NCI-H446 (cell line): Measurements from ENCODE around the gene STAB1.

Experiments
- DNase-seq, 2 experiments: peaks; one replicate each; lab custom pipeline; 2025; lab: John Stamatoyannopoulos, UW

Gene STAB1

DNA sequence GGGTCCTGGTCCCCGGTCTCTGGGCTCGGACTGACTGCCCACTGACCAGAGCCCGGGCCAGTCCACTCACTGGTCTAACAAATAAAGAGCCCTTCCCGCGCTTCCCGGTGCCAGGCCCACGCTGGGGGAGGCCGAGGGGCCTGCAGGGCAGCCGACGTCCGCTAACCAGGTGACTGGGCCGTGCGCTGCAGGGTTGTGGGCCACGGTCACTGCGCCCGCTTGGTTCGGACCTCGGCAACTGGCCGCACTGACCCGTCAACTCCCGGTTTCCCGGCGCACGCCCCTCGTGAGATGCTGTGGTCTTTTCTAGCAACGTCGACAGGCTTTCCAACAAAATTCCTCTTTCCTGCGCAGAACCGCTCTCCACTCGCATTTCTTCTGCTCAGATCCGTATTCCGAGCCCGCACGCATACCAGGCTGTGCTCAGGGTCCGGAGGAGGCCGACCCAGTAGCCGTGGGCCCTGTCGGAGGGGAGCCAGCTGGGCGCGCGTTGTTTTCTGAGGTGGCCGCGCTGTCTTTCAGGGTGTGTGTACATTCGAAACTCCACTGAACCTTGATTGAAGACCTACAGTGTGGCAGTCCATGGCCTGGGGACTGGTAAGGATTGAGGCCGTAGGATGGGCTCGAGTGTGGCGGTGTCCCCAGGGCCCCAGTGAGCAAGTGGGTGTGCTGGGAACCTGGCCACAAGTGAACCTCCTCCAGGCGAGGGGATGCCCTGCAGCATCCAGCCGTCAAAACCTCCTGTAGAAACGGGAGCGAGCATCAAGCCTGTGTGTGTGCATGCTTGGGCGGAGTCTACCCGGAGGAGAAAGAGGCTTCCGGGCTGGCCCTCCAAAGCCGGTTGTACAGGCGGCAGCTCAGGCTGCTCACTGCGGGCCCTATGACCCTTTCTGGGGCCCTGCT is 39.4 kb downstream of the STAB1 start:
- no peak for DNase-seq

DNA sequence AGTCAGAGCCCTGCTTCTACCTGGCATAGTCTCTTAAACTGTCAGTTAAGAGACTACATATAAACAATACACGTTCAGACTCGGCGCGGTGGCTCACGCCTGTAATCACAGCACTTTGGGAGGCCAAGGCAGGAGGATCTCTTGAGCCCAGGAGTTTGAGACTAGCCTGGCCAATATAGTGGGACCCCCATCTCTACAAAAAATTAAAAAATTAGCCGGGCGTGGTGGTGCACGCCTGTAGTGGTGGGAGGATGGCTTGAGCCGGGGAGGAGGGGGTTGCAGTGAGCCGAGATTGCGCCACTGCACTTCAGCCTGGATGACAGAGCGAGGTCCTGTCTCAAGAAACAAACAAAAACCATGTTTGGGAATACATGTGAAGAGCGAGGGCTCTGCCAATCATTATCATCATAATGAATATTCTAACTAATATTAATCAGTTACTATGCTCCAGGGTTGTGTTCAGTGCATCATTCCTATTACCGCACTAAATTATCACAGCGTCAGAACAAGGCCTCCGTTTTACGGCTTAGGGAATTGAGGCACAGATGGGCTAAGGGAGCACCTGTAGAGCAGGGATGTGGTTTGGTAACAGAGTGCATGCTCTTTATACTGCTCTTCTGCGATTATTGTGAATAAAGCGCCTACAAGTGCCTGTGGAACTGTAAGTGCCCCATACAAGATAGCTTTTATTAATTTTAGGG is 40.4 kb downstream of the STAB1 start:
- DNase-seq = no peak

- DNase-seq = no peak
Observed at GRCh38 chr3:52536112-52536368, 40.9 kb downstream of the STAB1 start.

DNA sequence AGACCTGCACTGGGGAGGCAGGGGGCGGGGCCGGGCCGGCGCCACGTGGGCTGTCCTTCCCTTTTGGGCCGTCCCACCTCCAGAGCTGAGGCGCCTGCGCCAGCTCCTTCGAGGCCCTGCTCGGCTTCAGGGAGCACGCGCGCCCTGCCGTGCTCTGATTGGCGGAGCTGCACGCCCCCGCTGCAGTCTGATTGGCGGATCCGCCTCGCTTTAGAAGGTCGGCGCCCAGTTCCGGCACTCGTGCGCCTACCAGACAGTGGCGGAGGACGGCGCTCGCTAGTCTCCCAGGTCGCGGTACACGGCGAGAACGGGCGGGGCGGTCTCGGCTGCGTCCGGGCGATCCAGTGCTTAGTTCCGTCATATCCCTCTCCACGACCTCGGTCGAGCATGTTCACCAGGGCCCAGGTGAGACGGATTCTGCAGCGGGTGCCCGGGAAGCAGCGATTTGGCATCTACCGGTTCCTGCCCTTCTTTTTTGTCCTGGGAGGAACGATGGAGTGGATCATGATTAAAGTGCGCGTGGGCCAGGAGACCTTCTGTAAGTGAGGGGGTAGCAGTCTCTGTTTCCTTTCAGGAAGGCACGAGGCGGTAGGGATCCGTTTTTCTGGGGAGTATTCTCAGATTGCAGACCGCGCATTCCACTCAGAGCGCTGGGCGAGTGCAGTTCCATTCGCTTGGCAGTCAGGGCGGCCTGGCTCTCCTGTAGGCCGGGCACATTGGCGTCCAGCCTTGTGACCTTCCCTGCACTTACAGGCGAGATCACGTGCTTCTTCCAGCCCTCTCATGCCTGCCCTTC is 41.4 kb downstream of the STAB1 start, which contains the start of gene UQCC5:
UQCC5 (plus strand) TSS at position 237 of the 796 bp plus-strand sequence; CDS start at position 388, 151 bp downstream.
- DNase-seq = peak; percentile 85 to 96

- no peak for DNase-seq
Observed at GRCh38 chr3:52537165-52537620, 42.1 kb downstream of the STAB1 start.

- no peak for DNase-seq
Observed at GRCh38 chr3:52537726-52538421, 42.7 kb downstream of the STAB1 start.

DNA sequence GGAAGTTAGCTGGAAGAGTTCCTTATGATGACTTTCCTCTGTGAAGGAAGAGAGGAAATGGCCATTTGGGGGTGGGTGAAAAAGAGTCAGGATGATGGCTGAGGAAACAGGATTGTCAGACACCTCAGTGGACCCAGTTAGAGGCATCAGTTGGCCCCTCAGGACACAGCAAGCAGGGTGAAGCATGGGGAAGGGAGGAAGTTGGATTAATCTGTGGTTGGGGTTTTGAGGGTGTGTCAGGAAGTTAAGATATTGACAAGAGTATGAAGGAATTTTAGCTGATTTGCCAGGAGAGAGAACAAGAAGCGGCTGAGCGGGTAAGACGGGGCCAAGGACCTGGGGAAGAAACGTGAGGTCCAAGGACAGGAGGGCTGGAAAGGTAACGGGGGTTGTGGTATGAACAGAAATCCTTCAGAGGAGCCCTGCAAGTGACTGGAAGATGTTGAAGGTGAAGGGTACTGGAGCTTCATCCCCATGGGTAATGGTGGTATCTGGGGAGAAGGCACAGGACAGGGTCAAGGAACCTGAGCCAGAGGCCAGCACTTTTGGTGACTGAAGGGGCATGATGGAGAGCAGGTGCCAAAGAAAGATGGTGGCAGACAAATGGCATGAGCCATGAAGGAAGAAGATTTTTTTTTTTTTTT is 44.0 kb downstream of the STAB1 start:
- DNase-seq = no peak

DNA sequence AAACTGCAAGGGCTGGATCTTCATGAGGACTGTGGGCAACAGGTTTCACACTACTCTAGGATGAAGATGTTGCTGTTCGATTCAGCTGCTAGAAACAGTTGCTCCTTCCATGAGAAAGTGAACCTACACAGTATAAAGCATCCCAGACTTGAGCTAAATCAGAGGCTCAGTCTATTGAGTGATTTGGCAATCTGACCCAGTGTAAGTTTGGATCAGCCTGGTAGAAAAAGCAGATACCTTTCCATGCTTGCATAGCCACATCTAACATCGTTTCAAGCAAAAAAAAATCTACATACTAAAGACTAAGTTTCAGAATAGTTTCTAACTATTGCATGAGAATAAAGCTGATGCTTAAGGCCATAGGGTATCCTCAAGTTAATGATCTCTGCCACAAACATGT is 45.9 kb downstream of the STAB1 start:
- DNase-seq = no peak

GRCh38 chr3:52544937-52545336 is 49.8 kb downstream of the STAB1 start:
- DNase-seq = no peak

- no peak for DNase-seq
Observed at GRCh38 chr3:52546111-52546901, 51.2 kb downstream of the STAB1 start.

GRCh38 chr3:52547143-52547542 is 52.0 kb downstream of the STAB1 start:
- DNase-seq = no peak

- no peak for DNase-seq
Observed at GRCh38 chr3:52551118-52551517, 56.0 kb downstream of the STAB1 start.

DNA sequence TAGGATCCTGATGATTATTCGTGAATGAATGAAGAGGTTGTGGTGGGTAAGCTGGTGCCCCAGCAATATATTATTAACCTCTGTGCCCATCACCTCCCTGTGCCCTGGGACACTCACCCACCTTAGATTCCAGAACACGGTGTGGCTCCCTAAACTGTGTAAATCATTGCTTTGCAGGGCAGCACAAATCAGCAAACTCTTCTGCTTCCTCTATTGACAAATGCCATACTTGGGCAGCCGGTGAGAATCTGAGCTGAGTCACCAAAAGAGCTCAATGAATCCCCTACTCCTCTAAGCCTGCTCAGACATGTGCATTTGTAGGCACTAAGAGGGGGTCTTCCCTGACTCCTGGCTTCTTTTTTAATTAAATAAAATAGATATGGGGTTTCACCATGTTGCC is 57.0 kb downstream of the STAB1 start:
- DNase-seq = no peak

GRCh38 chr3:52554026-52554755 is 59.1 kb downstream of the STAB1 start:
- no peak for DNase-seq

DNA sequence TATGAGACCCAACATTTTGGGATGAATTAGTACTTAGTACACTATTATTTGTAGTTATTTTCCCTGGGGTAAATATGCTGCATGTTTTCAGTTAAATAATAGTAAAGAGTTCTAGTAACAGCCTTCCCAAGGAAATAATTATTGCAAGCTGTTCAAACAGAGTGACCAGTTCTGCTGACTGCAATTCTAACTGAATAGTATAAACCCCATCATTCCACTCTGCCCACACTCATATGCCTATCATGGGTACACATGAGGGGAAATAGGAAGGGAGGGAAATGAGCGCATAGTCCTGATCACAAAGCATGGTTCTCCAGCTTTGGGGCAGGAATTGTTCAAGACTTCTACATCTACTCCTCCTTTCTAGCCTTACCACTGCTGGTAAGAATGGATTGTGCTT is 59.9 kb downstream of the STAB1 start:
- no peak for DNase-seq

- no peak for DNase-seq
Observed at GRCh38 chr3:52557011-52557960, 62.1 kb downstream of the STAB1 start.

GRCh38 chr3:52558436-52558835 is 63.3 kb downstream of the STAB1 start:
- no peak for DNase-seq

DNA sequence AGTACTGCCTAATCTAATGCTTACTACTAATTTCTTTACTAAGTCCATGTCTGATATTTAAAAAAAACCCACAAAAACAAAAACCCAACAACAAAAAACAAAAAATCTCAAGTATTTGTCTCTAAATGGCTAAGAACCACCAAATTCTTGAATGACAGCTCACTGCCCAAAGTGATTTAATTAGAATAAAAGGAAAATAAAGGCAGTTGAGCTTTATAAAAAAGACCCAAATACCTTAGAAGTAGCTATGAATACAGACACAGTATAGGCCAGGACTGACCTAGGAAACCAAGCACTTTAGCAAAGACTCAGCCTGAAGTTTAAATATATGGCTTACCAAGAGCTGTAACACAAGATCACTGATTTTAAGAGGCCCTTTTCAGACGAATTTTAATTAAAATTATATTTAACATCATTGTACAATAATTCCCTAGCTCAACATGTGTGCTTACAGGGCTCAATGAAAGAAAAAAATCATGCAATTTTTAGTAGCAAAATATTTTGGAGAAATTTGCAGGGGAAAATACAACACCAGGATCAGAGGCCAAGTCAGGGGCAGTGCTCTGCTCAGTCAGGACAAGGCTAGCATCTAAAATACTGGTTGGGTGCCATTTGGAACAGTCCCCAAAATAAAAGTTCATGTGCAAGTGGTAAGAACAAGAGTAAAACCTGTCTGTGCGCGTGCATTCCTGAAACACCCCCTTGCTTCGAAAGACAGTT is 66.0 kb downstream of the STAB1 start:
- DNase-seq = no peak
